Stimulated activated CD4-positive, alpha-beta T cell treated with anti-CD3 and anti-CD28 coated beads, Interleukin-15, amount 100 ng/mL, for 24 hours (primary cell): ENCODE data around the gene TLK1.
"Not testable (repeated sequence)": the region's sequence is repeated elsewhere in the genome, so short reads cannot be mapped to it uniquely, and the experiment has no call there.

Experiments used
- DNase-seq: peaks from one replicate; pipeline ENCODE4 v3.0.0-alpha.2; 2020

The TLK1 gene

GRCh38 chr2:171169333-171169732 lies 8.6 kb upstream of the TLK1 start:
- no peak for DNase-seq

- no peak for DNase-seq
These were observed 6.8 kb upstream of the TLK1 start for GRCh38 chr2:171167352-171167997.

GRCh38 chr2:171166328-171166983 lies 5.8 kb upstream of the TLK1 start:
- DNase-seq, result no peak

DNA sequence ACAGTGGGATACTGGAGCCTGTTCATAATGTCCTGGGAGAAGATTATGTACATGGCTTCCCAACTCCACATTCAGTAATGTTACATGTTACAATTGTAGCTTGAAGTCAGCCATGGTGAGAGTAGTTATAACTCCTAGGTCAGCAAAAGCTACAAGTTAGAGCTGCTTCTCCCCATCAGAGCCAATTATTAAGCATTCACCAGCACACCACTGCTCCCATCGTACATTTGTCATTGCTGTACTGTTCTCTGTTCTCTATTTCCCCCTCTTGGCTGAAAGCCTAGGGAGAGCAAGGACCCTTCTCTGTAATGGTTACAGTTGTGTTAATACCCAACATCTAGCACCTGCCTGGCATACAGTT lies 5.3 kb upstream of the TLK1 start:
- DNase-seq, result no peak

DNA sequence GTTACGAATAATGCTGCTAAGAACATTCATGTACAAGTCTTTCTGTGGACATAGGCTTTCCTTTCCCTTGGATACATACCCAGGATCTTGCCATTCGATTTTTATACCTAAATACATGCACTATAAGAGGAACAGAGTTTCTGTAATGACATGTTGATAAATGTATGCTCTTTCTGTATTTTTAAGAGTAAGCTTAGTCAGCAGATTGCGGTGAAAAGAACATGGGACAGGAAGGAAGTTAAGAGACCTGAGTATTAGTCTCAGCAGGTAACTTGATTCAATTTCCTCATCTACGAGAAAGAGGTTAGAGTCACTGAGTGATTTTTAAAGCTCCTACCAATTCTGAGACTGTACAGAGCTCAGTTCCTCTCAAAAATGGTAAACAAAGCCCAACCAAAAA lies 2.6 kb upstream of the TLK1 start:
- no peak for DNase-seq

GRCh38 chr2:171162522-171163197 lies 2.0 kb upstream of the TLK1 start:
- not testable (repeated sequence) for DNase-seq

DNA sequence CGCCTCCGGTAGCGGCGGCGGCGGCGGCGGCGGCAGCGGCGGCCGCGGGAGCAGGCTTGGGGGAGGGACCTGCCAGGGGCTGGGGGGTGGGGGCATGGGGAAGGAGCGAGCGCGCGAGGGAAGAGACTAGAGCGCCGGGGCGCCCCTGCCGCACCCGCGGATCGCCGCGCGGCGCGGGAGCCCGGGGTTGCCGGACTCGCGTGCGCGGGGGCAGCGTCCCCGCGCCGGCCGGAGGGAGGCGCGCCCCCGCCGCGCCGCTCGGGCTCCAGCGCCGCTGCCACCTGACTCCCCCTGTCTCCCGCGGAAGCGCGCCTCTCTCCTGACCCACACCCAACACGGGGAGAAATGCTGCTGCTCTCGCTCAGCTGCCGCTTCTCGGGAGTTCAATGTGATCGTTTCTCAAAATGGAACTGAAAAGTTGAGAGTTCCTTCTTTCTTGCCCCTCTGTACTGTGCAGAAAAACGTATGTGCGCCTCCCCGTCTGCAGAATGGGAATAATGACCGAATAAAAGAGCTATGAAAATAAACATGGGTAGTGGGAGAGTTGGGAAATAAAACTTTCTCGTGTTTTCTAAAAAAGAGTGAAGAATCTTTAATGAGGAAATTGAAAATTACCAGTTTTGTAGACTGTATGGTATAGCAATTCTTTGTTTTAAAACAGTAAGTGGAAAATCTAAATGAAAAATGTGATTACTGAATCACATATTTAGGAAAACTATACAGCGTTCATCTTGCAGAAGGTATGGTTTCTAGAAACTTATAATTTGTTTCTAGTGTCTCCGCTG lies 455 bp upstream of the TLK1 start:
- DNase-seq, result peak; percentile 73

GRCh38 chr2:171159372-171160118 lies 1.1 kb downstream of the TLK1 start:
- peak; percentile 69 for DNase-seq

DNA sequence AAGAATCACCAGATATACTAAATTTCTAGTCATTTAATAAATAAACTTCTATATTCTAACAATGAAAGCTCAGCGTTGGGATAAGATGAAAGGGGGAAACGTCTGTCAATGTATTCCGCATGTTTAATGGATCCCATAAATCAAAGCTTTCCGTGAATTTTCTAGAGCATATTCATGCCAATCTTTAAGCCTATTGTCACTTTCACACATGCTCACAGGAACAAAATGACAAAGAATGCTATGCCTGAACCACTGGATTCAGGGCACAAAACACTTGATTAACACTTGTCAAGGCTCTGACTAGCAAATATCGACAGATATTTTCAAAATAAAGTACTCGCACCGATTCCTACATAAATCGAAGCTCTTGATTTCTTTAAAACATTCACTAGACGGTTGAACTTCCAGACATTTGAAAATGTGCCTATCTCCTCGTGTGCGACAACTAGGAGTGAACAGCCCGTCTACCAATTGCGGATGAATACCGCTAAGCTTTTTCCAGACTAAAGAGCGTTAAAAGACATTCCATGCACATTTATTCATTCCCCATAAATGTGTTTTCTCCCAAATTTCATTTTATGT lies 1.8 kb downstream of the TLK1 start:
- no peak for DNase-seq

GRCh38 chr2:171158036-171158789 lies 2.5 kb downstream of the TLK1 start:
- no peak for DNase-seq

DNA sequence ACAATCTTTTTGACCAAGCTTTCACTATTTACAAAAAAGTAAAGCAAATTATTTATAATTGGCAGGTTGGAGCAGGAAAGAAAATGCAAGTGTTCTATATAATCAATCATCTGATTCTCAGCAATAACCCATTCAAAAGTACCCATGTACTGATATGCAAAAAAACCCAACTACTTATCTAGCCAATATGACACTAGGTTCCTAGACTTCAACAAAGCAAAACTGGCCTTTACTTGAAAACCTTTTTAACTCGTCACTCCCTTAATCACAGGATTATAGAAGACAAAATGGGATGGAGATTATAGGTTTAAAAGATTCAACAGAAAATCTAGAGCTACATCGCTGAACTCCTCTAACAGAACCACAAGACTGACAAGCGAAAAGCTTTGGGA lies 3.6 kb downstream of the TLK1 start:
- no peak for DNase-seq

- DNase-seq, result no peak
These were observed 6.3 kb downstream of the TLK1 start for GRCh38 chr2:171154348-171154747.

GRCh38 chr2:171150694-171151285 lies 9.9 kb downstream of the TLK1 start:
- no peak for DNase-seq

GRCh38 chr2:171149986-171150693 lies 10.6 kb downstream of the TLK1 start:
- peak; percentile 28 for DNase-seq

GRCh38 chr2:171149171-171149938 lies 11.3 kb downstream of the TLK1 start:
- no peak for DNase-seq

GRCh38 chr2:171147081-171147480 lies 13.6 kb downstream of the TLK1 start:
- DNase-seq, result no peak

DNA sequence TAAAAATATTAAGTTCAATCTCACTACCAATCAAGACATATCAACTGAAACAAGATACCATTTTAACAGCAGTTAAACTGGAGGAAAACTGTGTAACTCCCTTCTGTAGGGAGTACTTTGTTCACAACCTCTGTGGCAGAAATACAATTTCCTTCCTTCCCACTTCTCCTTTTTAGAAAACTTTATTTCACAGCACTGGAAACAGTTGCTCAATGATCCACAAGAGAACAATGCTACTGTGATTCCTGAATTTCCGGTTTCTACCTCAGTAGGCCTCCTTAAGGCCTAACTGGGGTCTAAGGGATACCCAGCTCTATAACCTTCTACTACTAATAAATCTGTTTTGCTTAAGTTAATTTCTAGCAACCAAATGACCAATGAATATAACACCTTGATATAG lies 14.1 kb downstream of the TLK1 start:
- DNase-seq, result no peak

GRCh38 chr2:171146071-171146470 lies 14.6 kb downstream of the TLK1 start:
- DNase-seq, result no peak

DNA sequence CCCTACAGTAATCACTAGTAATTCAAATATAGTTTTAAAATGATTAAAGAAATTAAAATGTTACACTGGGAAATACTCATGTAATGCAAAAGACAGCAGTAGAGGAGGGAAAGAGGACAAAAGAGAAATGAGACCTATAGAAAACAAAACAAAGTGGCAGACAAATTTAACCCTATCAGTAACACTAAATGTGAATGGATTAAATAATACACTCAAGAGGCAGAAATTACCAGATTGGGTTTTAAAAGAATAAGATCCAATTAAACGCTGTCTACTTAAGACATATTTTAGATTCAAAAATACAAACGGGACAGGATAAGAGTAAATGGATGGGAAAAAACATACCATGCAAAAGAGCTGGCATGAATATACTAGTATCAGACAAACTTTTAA lies 17.0 kb downstream of the TLK1 start:
- DNase-seq, result no peak

GRCh38 chr2:171142398-171142797 lies 18.3 kb downstream of the TLK1 start:
- DNase-seq, result no peak
